GM21390 (cell line): ENCODE results near the gene SNX20.
A peak's percentile ranks its signal among the peaks of the same experiment; 100 is the strongest.

Experiments
- ATAC-seq: cut with Tn5 transposase; IDR thresholded peaks from one replicate; pipeline ENCODE4 v1.9.1; 2021; ENCODE audit not compliant: unreplicated experiment

Gene SNX20

GRCh38 chr16:50681021-50681885, at the start of gene SNX20:
SNX20 (minus strand) TSS chr16:50681312; CDS start chr16:50677526, 3,786 bp downstream.
- peak; percentile 53 for ATAC-seq

- ATAC-seq: no peak
These were observed 43.2 kb upstream of the SNX20 start for GRCh38 chr16:50724306-50724705.

DNA sequence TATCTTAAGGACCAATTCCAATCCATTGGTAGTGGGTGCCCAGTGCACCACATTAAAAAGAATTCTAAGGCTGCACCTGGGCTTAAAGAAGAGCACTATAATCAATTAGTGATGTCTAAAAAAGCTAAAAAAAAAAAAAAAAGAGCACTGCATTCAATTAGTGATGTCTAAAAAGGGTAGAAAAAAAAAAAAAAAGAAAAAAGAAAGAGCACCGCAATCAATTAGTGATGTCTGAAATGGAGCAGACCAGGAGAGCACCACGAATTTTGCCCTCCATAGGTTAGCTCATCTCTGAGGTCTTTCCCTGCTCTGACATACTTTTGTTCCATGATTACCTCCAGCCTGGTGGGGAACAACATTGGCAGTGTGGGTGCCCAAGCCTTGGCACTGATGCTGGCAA, 41.8 kb upstream of the SNX20 start:
- no peak for ATAC-seq

DNA sequence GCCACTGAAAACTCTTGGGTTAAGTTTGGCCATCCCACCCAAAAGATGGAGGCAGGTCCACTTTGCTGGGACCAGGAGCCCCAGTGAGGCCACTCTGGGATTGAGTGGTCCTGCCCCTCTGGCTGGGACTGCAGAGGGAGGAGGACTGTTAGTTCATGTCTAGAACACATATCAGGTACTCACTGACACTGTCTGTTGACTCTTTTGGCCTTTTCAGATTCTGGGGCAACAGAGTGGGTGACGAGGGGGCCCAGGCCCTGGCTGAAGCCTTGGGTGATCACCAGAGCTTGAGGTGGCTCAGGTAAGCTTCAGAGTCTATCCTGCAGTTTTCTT, 41.3 kb upstream of the SNX20 start:
- no peak for ATAC-seq

- no peak for ATAC-seq
These were observed 40.7 kb upstream of the SNX20 start for GRCh38 chr16:50721549-50722404.

- no peak for ATAC-seq
These were observed 38.6 kb upstream of the SNX20 start for GRCh38 chr16:50719401-50720337.

DNA sequence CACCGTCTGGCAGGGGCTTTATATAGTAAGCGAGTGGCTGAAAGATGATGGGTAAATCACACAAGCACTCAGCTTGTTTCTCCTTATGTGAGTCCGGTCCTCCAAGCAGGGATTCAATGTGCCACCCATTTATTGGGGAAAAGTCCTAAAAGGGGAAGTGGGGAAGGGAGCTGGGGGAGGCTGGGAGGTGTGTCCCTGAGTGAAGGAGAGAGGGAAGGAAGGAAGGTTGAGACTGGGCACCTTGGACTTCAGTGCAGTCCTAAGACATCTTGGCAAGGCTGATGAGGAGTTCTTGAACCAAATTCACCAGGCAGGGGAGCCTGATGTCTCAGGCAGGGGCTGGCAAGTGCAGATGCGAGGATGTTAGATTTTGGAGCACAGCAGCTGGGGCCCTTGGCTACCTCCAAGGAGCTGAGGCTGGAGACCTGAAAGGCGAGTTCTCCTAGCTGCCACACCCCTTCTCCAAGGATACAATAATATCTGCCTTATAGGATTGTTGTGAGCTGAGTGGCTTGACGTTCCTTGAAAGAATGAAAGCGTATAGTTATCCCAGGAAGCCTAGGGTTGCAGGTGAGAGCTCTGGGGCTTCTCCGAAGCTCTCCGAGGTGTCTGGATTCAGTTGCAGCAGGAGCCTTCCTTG, 37.8 kb upstream of the SNX20 start:
- ATAC-seq: no peak

- no peak for ATAC-seq
These were observed 37.1 kb upstream of the SNX20 start for GRCh38 chr16:50718061-50718760.

DNA sequence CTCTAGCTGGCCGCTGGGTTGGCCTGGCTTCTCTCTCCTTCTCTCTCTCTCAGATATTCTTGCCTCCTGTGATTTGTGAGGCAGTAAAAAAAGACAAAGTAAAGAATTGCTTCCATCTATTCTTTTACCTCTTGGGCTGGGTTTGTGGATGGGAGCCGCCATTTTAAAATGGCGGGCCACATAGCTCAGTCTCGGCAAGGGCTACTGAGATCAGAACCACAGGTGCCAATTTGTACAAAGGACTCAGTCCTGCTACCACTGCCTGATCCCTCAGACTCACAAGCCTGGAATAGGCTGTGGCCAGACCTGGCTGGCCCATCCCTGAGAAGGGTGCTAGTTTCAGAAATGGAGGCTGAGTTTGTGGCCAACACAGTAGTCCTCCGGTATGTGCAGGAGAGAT, 36.4 kb upstream of the SNX20 start:
- ATAC-seq: no peak

- ATAC-seq: no peak
These were observed 36.0 kb upstream of the SNX20 start for GRCh38 chr16:50717091-50717490.

DNA sequence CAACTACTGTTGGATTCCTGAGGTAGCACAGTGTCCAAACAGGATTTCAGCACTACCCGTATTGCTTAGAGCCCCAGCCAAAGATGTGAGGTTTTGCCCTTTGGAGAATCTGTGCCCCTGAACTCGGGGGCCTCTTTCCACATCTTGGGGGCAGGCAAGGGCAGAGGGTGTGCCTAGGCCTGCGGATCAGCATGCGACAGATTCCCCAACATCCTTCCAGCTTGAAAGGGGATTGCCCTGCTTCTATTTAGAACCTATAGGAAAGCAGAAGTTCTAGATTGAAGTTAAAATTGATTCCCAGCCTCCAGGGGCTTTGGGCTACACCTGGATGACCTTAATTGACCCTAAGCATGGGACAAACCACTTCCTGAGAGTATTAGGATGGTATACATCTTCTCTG, 31.8 kb upstream of the SNX20 start:
- ATAC-seq: no peak

GRCh38 chr16:50712560-50712898, 31.4 kb upstream of the SNX20 start:
- no peak for ATAC-seq

DNA sequence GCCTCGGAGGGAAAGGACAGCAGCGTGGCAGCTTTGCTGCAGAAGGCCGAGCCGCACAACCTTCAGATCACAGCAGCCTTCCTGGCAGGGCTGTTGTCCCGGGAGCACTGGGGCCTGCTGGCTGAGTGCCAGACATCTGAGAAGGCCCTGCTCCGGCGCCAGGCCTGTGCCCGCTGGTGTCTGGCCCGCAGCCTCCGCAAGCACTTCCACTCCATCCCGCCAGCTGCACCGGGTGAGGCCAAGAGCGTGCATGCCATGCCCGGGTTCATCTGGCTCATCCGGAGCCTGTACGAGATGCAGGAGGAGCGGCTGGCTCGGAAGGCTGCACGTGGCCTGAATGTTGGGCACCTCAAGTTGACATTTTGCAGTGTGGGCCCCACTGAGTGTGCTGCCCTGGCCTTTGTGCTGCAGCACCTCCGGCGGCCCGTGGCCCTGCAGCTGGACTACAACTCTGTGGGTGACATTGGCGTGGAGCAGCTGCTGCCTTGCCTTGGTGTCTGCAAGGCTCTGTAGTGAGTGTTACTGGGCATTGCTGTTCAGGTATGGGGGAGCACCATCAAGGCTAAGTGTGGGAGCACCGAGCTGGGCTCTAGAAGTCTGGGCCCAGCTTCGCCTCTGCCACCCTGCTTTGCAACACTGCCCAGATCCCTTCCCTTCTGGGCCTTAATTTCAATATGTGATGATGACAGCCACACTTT, 30.9 kb upstream of the SNX20 start:
- no peak for ATAC-seq

GRCh38 chr16:50711040-50711439, 29.9 kb upstream of the SNX20 start:
- ATAC-seq: no peak

DNA sequence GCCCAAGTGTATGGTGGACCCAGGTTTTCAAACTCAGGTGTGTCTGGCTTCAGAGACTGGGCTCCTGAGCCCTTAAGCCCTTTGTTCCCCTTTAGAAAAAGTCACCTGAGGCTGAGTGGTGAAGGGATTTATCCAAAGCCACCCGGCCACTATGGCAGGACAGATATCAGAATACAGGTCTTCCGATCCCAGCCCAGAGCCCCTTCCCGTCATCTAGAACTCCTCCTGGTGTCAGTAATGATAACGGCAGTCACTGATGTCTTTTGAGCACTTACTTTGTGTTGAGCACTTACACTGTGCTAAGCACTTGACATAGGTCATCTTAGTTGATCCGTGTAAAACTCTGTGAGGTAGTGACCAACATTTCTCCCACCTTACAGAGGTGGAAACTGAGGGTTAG, 28.9 kb upstream of the SNX20 start:
- ATAC-seq: no peak

DNA sequence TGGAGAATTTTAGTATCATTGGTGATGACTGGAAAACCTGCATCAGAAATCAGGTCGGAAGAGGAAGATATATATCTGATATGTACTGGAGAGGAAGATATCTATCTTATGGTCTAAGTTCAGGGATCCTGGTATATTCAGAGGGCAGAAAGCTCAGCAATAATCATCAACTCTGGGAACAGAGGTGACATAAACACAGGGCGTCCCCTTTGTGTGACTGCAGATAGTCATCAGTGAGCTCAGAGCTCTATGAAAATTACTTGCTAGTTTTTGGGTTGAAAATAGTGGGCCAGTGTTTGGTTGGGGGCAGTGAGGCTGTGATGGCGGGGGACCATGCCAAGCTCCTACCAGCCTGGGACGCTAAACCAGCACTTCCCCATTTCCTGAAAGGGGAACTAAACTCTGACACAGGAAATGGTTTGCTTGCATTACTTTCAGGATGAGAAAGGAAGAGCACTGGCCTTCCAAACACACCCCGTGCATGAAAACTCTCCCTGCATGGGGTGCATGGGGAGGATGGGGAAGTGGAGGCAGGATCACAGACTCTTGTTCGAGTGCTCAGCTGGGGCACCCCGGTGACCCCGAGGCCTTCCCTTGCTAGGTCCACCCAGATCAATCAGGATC, 28.1 kb upstream of the SNX20 start:
- no peak for ATAC-seq

GRCh38 chr16:50708373-50709060, 27.4 kb upstream of the SNX20 start:
- ATAC-seq: no peak

GRCh38 chr16:50706250-50706649, 25.1 kb upstream of the SNX20 start:
- ATAC-seq: no peak
